PFSK-1 (cell line): ENCODE data around the gene DYNLT3.

Source experiments
- FOXP2 ChIP-seq: optimal IDR thresholded peaks from 2 replicates; pipeline ENCODE3; 2011; ENCODE audit warnings: borderline replicate concordance, control low read depth, inconsistent platforms; ENCODE audit not compliant: insufficient read depth; ENCODE audit errors: extremely low read length, extremely low read depth
- POLR2AphosphoS5 ChIP-seq: IDR thresholded peaks from 2 replicates; pipeline ENCODE4 v1.6.1; 2012; ENCODE audit warnings: low read depth, mild to moderate bottlenecking, control low read depth, low read length, moderate library complexity
- SIN3A ChIP-seq: IDR thresholded peaks from 2 replicates; pipeline ENCODE4 v1.6.1; 2012; ENCODE audit warnings: mild to moderate bottlenecking, low read length, moderate library complexity, borderline replicate concordance; ENCODE audit not compliant: insufficient read depth
- TAF1 ChIP-seq: IDR thresholded peaks from 2 replicates; pipeline ENCODE4 v1.6.1; 2012; ENCODE audit warnings: low read length, control low read depth, borderline replicate concordance; ENCODE audit not compliant: insufficient read depth
- TF ChIP-seq, protein P1 (sequence below), 2 experiments: IDR thresholded peaks; 2 replicates each; pipeline versions ENCODE4 v1.6.1 to v1.8.0; 2011 to 2012; ENCODE audit warnings: low read depth in 2 of 2, low read length in 2 of 2, control low read depth in 1 of 2, inconsistent platforms in 1 of 2, mild to moderate bottlenecking in 1 of 2, moderate library complexity in 1 of 2; ENCODE audit not compliant: insufficient read depth in 1 of 2

Gene DYNLT3

DNA sequence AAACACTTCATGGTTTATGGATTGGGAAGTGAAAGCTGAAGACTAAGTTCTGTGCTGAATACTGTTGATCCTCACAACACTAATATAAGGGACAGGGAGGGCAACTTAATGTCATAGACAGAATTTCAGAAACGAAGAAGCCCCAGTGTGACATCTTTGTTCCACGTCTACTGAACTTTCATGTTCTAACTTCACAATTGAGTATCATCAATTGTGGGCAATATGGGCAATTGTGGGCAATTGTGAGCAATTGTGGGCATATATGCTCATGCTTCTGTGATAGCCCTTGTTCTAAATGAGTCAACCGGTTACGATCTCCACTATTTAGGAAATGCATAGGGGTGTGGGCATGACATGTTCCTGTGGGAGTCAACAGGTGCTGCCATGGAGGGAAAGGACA, 33.8 kb downstream of the DYNLT3 start:
- TF ChIP-seq TAF1 (no peak), POLR2AphosphoS5 (no peak), FOXP2 (no peak), SIN3A (no peak)
- TF ChIP-seq, protein P1, sequence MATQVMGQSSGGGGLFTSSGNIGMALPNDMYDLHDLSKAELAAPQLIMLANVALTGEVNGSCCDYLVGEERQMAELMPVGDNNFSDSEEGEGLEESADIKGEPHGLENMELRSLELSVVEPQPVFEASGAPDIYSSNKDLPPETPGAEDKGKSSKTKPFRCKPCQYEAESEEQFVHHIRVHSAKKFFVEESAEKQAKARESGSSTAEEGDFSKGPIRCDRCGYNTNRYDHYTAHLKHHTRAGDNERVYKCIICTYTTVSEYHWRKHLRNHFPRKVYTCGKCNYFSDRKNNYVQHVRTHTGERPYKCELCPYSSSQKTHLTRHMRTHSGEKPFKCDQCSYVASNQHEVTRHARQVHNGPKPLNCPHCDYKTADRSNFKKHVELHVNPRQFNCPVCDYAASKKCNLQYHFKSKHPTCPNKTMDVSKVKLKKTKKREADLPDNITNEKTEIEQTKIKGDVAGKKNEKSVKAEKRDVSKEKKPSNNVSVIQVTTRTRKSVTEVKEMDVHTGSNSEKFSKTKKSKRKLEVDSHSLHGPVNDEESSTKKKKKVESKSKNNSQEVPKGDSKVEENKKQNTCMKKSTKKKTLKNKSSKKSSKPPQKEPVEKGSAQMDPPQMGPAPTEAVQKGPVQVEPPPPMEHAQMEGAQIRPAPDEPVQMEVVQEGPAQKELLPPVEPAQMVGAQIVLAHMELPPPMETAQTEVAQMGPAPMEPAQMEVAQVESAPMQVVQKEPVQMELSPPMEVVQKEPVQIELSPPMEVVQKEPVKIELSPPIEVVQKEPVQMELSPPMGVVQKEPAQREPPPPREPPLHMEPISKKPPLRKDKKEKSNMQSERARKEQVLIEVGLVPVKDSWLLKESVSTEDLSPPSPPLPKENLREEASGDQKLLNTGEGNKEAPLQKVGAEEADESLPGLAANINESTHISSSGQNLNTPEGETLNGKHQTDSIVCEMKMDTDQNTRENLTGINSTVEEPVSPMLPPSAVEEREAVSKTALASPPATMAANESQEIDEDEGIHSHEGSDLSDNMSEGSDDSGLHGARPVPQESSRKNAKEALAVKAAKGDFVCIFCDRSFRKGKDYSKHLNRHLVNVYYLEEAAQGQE (IDR thresholded peaks at IDR 0.05; ENCODE audit: insufficient read depth in 1 of 2, low read depth in 2 of 2, low read length in 2 of 2): no peak

DNA sequence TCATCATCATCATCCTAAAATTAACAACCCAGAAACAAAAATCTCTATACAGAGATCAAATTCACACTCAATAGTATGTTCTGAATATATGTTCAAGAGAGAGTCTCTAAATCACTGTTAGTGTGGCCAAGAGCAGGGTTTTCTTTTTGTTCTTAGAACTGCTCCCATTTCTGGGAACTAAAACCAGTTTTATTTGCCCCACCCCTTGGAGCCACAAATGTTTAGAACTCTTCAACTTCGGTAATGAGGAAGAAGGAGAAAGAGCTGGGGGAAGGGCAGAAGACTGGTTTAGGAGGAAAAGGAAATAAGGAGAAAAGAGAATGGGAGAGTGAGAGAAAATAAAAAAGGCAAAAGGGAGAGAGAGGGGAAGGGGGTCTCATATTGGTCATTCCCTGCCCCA, 35.3 kb downstream of the DYNLT3 start:
- TF ChIP-seq TAF1 (no peak), SIN3A (no peak), FOXP2 (no peak), POLR2AphosphoS5 (no peak)
- TF ChIP-seq, protein P1 (IDR thresholded peaks at IDR 0.05; ENCODE audit: insufficient read depth in 1 of 2, low read depth in 2 of 2, low read length in 2 of 2): no peak

DNA sequence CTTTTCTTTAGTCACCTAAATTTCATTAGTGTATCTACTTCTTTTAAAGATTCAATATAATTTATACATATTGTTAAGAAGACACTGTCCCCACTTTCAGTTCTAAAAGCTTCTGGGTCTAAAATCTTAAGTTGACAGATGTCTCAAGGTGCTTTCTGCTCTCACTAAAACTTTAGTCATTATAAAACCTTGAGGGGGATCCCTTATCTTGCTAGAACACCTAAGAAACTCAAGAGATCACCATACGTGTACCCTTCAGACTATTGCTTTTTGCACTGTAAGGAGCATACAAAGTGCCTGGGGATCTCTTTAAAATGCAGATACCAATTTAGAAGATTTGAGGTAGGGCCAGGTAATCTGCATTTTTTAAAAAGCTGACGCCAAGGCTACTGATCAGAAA, 37.4 kb downstream of the DYNLT3 start:
- TF ChIP-seq, protein P1 (IDR thresholded peaks at IDR 0.05; ENCODE audit: insufficient read depth in 1 of 2, low read depth in 2 of 2, low read length in 2 of 2): no peak
- TF ChIP-seq TAF1 (no peak), POLR2AphosphoS5 (no peak), FOXP2 (no peak), SIN3A (no peak)

DNA sequence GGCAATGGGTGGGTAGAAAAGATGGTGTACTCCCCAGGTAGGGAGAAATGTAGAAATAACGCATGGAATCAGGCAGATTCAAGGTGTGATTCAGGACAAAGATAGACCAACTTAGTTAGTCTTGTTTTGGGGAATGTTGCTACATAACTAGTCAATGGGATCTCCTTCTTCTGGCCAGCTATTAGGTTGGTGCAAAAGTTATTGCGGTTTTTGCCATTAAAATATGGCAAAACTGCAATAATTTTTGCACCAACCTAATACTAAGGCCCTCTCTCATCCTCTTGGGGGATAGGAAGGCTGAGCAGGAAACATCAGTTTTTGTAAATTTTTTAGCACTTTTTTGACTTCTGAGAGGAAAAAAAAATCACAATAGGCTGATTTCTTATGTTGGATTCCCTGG, 44.3 kb downstream of the DYNLT3 start:
- TF ChIP-seq SIN3A: no peak
- TF ChIP-seq, protein P1 (IDR thresholded peaks at IDR 0.05; ENCODE audit: insufficient read depth in 1 of 2, low read depth in 2 of 2, low read length in 2 of 2): no peak
- TF ChIP-seq POLR2AphosphoS5: no peak
- TF ChIP-seq TAF1: no peak
- no peak for TF ChIP-seq FOXP2

DNA sequence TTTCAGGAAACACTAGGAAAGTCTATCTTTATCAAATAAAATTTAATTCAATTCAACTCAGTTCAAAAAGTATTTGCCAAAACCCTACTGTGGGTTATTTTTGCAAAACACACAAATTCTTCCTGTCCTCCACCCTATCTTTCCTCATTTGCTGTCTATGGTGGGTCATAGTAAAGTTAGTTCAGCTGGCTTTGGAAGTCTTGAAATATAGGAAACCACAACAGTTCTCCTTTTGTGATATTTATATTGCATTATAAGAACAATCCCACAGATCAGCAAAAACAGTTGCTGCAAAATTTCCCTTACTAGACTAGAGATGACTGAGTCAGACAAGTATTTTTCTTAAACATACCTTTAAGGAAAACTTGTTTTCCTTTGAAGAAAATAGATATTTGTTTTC, 45.3 kb downstream of the DYNLT3 start:
- no peak for TF ChIP-seq POLR2AphosphoS5
- TF ChIP-seq, protein P1 (IDR thresholded peaks at IDR 0.05; ENCODE audit: insufficient read depth in 1 of 2, low read depth in 2 of 2, low read length in 2 of 2): no peak
- no peak for TF ChIP-seq TAF1
- no peak for TF ChIP-seq FOXP2
- no peak for TF ChIP-seq SIN3A
